ENCODE results near the gene BOD1L2. TPM values are rescaled to one million over a fixed set of nuclear protein-coding genes. Genes with fewer than 3 reads are reported as not detected.

BOD1L2 gene
- total RNA-seq, 2 donors from 2014 or later, result 24.1 TPM; not detected in 1

- TF ChIP-seq CTCF (IDR thresholded peaks at IDR 0.05) (no peak), POLR2A (IDR thresholded peaks at IDR 0.05) (no peak), POLR2AphosphoS5 (IDR thresholded peaks at IDR 0.05) (no peak)
- intact Hi-C loops (cut with DNase I), result no loop called here
- peaks cover 2% of the 10 kb centered on the region for H3K27me3 ChIP-seq (replicated peaks; ENCODE audit: insufficient read depth)
- H3K36me3 ChIP-seq, result no peaks in the 10 kb centered on the region
- H3K4me1 ChIP-seq (replicated peaks), result no peaks in the 10 kb centered on the region
- no peak overlapping the region for H3K27ac ChIP-seq
- WGBS, result 10% methylated on average over 33 of the region's 33 CpGs
- no peak for DNase-seq (ENCODE audit: low spot score)
- no peak overlapping the region for H3K4me3 ChIP-seq
- no peaks in the 10 kb centered on the region for H3K9me3 ChIP-seq
Measured at GRCh38 chr18:57121542-57122112, 25.3 kb upstream of the BOD1L2 start.

- intact Hi-C loops (cut with DNase I), result no loop called here
- no peaks in the 10 kb centered on the region for H3K4me1 ChIP-seq (replicated peaks)
- no peaks in the 10 kb centered on the region for H3K9me3 ChIP-seq
Measured at GRCh38 chr18:57122936-57123510, 23.9 kb upstream of the BOD1L2 start.

GRCh38 chr18:57125627-57126026, 21.3 kb upstream of the BOD1L2 start:
- intact Hi-C loops (cut with DNase I), result no loop called here
- no peak for DNase-seq (ENCODE audit: low spot score)
- 42% methylated on average over 5 of the region's 5 CpGs for WGBS
- Histone ChIP-seq H3K4me1 (replicated peaks) (no peaks in the 10 kb centered on the region), H3K4me3 (no peak overlapping the region), H3K9me3 (no peaks in the 10 kb centered on the region), H3K27ac (no peak overlapping the region), H3K27me3 (replicated peaks; ENCODE audit: insufficient read depth) (peaks cover 7% of the 10 kb centered on the region), H3K36me3 (no peaks in the 10 kb centered on the region)
- no peak for TF ChIP-seq POLR2AphosphoS5 (IDR thresholded peaks at IDR 0.05)
- no peak for TF ChIP-seq CTCF (IDR thresholded peaks at IDR 0.05)
- TF ChIP-seq POLR2A (IDR thresholded peaks at IDR 0.05), result no peak

More at GRCh38 chr18:57122936-57123510, 23.9 kb upstream of the BOD1L2 start:
- TF ChIP-seq POLR2A (IDR thresholded peaks at IDR 0.05) (no peak), CTCF (IDR thresholded peaks at IDR 0.05) (no peak), POLR2AphosphoS5 (IDR thresholded peaks at IDR 0.05) (no peak)
- H3K27ac ChIP-seq, result no peak overlapping the region
- H3K27me3 ChIP-seq (replicated peaks; ENCODE audit: insufficient read depth), result peaks cover 2% of the 10 kb centered on the region
- WGBS, result 17% methylated on average over 6 of the region's 6 CpGs
- H3K36me3 ChIP-seq, result no peaks in the 10 kb centered on the region
- DNase-seq (ENCODE audit: low spot score), result no peak
- no peak overlapping the region for H3K4me3 ChIP-seq

- WGBS, result 62% methylated on average over 8 of the region's 8 CpGs
- Histone ChIP-seq H3K27ac (no peak overlapping the region), H3K4me1 (replicated peaks) (no peaks in the 10 kb centered on the region), H3K4me3 (no peak overlapping the region), H3K27me3 (replicated peaks; ENCODE audit: insufficient read depth) (peaks cover 4% of the 10 kb centered on the region), H3K36me3 (no peaks in the 10 kb centered on the region), H3K9me3 (no peaks in the 10 kb centered on the region)
- intact Hi-C loops (cut with DNase I), result no loop called here
- TF ChIP-seq POLR2A (IDR thresholded peaks at IDR 0.05) (no peak), CTCF (IDR thresholded peaks at IDR 0.05) (no peak), POLR2AphosphoS5 (IDR thresholded peaks at IDR 0.05) (no peak)
- DNase-seq (ENCODE audit: low spot score), result no peak
Measured at GRCh38 chr18:57128220-57128932, 18.5 kb upstream of the BOD1L2 start.
